GM12873 (cell line): ENCODE measurements around the gene C6orf15.

Experiments
- CTCF ChIP-seq: IDR thresholded peaks from 2 replicates; pipeline ENCODE4 v1.5.1; 2012; ENCODE audit warnings: low read depth, mild to moderate bottlenecking, moderate library complexity, low read length, control low read depth; ENCODE audit not compliant: insufficient read depth; ENCODE audit errors: missing control alignments

C6orf15 gene

GRCh38 chr6:31122791-31123706 lies 10.7 kb upstream of the C6orf15 start:
- no peak for TF ChIP-seq CTCF

- no peak for TF ChIP-seq CTCF
These were observed 8.9 kb upstream of the C6orf15 start for GRCh38 chr6:31121131-31121790.

- no peak for TF ChIP-seq CTCF
These were observed 8.0 kb upstream of the C6orf15 start, which contains the start of gene CDSN for GRCh38 chr6:31120151-31120915. TSS of gene CDSN (minus strand) at chr6:31120446. CDS start at chr6:31120419, 27 bp downstream.

- no peak for TF ChIP-seq CTCF
These were observed 5.8 kb upstream of the C6orf15 start for GRCh38 chr6:31118178-31118577.

- TF ChIP-seq CTCF: no peak
These were observed 4.4 kb upstream of the C6orf15 start for GRCh38 chr6:31116661-31117385.

GRCh38 chr6:31115941-31116560 lies 3.7 kb upstream of the C6orf15 start:
- no peak for TF ChIP-seq CTCF
